Omental fat pad (tissue), 4 donors: ENCODE data around the gene CPNE5. TPM values are rescaled to one million over a fixed set of nuclear protein-coding genes. Genes with fewer than 3 reads are reported as not detected.

ENCODE experiments used
- ATAC-seq: fragments of 150-250 bp; one replicate; pipeline ENCODE4 v1.9.1; 2016; ENCODE audit warnings: mild to moderate bottlenecking, moderate library complexity; ENCODE audit not compliant: low FRiP score
- DNase-seq: peaks from one replicate; pipeline ENCODE4 v3.0.0-alpha.2; 2019; ENCODE audit warnings: low spot score
- total RNA-seq, 4 donors: library from RNA; depleted of rRNA; stranded (reverse); fragments of >200 nt; gene quantifications; one replicate each; pipeline ENCODE4 v1.1.0, GENCODE V29; 2016
- TF ChIP-seq, protein P1 (sequence below), 3 donors: fragments of 450-650 bp; IDR thresholded peaks; one replicate each; pipeline ENCODE4 v1.5.1; 2016 to 2017; ENCODE audit warnings: antibody characterized with exemption in 3 of 3, mild to moderate bottlenecking in 3 of 3, moderate library complexity in 2 of 3

CPNE5 gene
- total RNA-seq, 4 donors from 2014 or later, result 0.47 to 20.3 (median 7.6) TPM

DNA sequence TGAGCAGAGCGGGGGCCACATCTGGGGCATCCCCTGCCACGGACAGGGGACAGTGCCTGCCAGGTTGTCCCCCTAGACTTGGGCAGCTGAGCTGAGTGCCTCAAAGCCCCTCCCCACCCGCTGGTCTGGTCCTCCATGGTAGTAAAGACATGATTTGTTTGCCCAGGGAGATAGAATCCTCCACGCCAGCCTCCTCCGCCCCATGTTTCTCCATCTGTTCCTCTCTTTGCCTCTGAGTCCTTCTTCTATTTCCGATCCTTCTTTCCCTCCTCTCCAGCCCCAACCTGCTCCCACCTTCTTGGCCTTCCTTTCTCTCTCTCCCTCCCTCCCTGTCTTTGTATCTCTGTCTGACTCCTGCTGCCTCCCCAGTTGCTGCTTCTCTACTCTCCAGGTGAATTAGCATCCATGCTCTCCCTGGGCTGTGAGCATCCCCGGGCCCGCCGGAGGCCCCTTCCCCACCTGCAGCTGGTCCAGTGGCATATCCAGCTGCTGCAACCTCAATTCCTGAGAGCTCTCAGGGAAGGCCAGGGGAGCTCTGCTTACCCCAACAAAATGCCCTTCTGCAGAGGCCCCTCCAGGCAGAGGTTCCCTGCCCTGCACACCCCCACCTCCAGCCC, 45.8 kb downstream of the CPNE5 start:
- TF ChIP-seq, protein P1, sequence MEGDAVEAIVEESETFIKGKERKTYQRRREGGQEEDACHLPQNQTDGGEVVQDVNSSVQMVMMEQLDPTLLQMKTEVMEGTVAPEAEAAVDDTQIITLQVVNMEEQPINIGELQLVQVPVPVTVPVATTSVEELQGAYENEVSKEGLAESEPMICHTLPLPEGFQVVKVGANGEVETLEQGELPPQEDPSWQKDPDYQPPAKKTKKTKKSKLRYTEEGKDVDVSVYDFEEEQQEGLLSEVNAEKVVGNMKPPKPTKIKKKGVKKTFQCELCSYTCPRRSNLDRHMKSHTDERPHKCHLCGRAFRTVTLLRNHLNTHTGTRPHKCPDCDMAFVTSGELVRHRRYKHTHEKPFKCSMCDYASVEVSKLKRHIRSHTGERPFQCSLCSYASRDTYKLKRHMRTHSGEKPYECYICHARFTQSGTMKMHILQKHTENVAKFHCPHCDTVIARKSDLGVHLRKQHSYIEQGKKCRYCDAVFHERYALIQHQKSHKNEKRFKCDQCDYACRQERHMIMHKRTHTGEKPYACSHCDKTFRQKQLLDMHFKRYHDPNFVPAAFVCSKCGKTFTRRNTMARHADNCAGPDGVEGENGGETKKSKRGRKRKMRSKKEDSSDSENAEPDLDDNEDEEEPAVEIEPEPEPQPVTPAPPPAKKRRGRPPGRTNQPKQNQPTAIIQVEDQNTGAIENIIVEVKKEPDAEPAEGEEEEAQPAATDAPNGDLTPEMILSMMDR (IDR thresholded peaks at IDR 0.05), result no peak
- ATAC-seq, result no peak
- no peak for DNase-seq

GRCh38 chr6:36791521-36792135, 47.6 kb downstream of the CPNE5 start:
- DNase-seq (no peak), ATAC-seq (no peak)
- TF ChIP-seq, protein P1 (IDR thresholded peaks at IDR 0.05), result no peak

- DNase-seq, result no peak
- TF ChIP-seq, protein P1 (IDR thresholded peaks at IDR 0.05), result no peak
Measured at GRCh38 chr6:36791085-36791484, 48.2 kb downstream of the CPNE5 start.

DNA sequence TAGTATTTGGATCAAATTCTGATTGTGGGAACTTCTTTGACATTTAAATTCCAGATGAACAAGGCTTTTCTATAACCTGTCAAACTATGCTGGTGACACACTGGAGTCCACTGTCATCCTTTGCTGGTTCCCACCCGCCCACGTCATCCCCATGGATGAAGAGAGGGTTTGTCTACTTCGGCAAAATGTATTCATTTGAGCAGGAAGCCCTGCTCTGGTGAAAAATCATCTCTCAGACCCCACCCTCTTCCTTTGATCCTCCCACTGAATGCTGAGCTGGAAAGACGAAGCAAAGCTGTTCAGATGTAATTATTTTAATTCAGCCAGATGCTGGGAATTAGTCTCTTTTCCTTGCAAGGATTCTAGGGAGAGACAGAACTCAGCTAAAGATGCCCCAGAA, 50.5 kb downstream of the CPNE5 start:
- TF ChIP-seq, protein P1 (IDR thresholded peaks at IDR 0.05), result no peak
- no peak for DNase-seq
- ATAC-seq, result no peak

More at GRCh38 chr6:36791085-36791484, 48.2 kb downstream of the CPNE5 start:
- ATAC-seq, result no peak

GRCh38 chr6:36788186-36788585, 51.1 kb downstream of the CPNE5 start:
- no peak for ATAC-seq
- DNase-seq, result no peak
- TF ChIP-seq, protein P1 (IDR thresholded peaks at IDR 0.05), result no peak

GRCh38 chr6:36787210-36787609, 52.0 kb downstream of the CPNE5 start:
- DNase-seq, result no peak
- TF ChIP-seq, protein P1 (IDR thresholded peaks at IDR 0.05), result no peak
- no peak for ATAC-seq
